DMS153 treated with DMSO at 0.1 percent for 48 hours (cell line): ENCODE results near the gene IGFALS.
A peak's percentile ranks its signal among the peaks of the same experiment; 100 is the strongest.

Source experiments
- DNase-seq: peaks from one replicate; lab custom pipeline; 2025; ENCODE audit not compliant: unreplicated experiment; lab: John Stamatoyannopoulos, UW

Gene IGFALS

DNA sequence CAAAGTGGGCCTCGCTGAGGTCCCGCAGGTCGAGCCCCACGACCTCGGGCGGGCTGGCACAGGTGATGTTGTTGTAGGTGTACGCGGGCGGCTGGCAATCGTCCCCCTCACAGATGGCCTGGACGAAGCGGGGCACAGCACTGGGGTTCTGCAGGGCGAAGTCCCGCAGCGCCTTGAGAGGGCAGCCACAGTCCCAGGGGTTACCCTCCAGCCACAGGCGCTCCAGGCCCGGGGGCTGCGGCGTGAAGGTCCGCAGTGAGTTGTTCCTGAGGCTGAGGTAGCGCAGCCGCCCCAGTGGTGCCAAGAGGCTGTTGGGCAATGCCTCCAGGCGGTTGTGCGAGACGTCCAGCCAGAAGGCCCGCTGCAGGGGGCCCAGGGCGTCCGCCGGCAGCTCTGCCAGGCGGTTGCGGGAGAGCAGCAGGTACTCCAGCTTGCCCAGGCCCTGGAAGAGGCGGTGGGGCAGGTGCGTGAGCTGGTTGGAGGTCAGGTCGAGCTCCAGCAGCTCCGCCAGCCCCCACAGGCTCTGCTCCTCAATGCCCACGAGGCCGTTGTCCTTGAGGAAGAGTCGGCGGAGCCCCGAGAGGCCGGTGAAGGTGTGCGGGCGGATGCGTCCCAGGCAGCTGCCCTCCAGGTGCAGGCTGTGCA is 2.8 kb downstream of the IGFALS start:
- DNase-seq, result no peak

DNA sequence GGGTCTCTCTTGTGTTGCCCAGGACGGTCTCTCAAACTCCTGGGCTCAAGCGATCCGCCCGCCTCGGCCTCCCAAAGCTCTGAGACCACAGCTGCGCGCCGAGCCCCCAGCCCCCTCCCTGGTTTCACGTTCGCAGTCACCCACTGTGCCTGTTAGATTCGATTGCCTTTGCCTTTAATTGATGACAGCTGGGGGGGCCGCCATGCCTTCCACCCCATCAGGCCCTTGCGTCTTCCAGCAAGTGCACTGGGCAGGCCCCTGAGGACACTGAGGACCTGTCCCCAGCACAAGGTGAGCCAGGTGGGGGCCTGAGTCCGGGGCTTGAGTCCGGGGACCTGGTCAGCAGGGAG is 3.3 kb downstream of the IGFALS start:
- DNase-seq, result no peak

DNA sequence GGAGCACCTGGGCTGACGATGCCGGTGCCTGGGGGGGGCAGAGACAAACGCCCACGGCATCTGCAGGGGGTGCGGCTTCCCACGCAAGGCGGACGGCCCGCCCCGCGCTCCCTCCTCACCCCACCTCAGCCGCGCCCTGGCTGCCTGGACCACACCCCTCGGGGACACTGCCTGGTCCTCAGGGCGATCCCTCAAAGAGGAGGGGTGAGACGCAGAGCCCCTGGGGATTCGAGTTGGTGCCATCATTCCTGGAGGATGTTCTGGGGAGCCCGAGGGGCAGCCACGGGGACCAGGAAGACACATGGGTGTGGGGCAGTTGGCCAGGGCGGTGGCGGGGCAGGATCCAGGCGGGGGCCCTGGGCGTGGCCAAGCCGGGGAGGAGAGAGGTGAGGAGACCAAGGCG is 3.9 kb downstream of the IGFALS start:
- DNase-seq, result no peak

DNA sequence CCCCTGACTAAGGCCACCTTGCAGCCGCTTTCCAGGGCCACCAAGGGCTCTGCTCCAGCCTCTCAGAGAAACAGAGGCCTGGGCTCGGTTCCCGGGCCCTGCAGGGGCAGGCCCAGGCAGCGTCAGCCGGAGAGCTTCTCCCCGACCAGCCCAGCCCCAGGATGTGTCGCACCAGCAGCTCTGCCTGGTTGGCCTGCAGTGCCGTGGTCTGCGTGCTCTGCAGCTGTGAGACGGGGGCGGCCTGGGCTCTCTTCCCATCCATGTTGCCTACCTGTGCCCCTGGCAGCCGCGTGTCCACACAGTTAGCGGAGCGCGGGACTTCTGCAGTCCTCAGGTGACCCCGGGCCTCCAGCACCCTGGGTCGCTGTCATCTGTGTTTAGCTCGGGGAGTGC is 4.8 kb downstream of the IGFALS start:
- no peak for DNase-seq

DNA sequence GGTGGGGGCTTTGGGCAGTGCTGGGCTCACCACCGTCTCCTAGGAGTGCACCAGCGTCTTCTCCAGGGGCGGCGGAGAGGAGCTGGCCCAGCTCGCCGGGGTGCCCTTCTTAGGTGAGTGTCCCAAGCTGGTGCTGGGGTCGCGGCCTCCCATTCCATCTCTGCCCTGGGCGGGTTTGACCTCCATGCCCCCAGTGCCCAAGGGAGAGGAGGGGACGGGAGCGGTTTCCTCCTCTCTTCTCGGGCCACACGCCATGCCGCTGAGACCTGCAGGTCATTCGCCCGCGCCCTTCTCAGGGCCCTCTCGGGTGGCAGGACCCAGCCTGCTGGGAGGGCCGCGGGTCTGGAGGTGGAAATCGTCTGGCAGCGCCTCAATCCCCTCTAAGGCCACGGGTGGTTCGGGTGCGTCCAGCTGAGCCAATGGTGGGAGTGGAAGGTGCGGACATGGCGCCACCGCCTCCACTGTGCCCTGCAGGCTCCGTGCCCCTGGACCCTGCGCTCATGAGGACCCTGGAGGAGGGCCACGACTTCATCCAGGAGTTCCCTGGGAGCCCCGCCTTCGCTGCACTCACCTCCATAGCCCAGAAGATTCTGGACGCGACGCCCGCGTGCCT is 5.3 kb downstream of the IGFALS start:
- DNase-seq, result no peak

DNA sequence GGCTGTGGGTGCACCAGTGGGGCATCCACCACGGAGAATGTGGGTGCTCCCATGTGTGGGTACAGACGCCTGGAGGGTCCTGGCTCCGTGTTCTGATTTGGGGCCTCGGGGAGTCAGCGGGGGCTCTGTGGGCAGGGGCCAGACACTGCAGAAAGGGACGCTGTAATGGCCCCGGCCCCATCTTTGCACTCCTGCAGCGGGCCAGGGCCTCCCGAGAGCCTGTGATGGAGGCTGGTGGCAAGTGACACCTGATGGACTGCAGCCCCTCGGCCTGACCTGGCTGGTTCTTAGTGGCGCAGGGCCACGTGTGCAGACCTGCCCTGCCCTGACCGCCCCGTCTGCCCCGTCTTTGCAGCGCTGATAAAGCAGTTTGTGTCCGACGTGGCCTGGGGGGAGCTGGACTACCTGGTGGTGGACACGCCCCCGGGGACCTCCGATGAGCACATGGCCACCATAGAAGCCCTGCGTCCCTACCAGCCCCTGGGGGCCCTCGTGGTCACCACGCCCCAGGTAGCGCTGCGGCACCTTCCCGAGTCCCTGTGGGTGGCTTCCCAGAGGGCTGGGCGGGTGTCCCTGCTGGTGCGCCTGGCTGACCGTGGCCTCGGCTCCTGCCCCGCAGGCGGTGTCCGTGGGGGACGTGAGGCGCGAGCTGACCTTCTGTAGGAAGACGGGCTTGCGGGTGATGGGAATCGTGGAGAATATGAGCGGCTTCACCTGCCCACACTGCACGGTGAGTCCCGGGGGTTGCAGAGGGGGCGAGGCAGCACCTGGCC is 6.0 kb downstream of the IGFALS start:
- no peak for DNase-seq

DNA sequence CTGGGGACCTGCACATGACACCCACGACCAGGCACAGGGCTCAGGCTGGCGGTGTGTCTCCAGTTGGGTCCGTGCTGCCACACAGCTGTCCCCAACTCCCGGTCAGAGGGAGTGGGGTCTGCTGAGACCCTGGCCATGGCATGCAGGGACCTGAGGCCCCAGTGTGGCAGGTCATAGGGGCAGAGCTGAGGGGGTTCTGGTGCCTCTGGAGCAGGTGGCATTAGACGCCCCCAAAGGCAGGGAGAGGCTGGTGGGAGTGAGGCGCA is 6.5 kb downstream of the IGFALS start:
- no peak for DNase-seq

DNA sequence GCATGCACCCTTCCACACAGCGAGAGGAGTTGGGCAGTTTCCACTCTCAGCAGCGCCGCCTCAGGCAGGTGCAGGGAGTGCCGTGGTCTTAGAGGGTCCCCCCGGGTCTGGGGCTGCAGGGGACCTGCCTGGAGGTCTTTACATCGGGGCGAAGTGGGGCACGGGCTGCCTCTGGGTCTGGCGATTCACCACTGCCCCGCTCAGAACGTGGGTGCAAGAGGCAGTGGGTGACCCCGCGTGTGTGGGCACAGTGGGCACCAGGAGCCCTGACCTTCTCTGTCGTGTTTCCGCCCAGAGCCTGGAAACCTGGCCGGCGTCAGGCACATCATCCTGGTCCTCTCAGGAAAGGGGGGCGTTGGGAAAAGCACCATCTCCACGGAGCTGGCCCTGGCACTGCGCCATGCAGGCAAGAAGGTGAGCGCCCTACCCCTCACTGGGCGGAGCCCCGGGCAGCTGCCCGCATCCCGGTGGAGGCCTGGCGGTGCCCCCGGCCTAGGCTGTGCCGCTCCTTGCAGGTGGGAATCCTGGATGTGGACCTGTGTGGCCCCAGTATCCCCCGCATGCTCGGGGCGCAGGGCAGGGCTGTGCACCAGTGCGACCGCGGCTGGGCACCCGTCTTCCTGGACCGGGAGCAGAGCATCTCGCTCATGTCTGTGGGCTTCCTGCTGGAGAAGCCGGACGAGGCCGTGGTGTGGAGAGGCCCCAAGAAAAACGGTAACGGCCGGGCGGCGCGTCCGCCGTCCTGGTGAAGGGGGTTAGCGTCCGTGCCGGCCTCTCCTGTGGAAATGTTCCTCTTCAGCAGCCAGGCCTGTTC is 7.1 kb downstream of the IGFALS start:
- no peak for DNase-seq

DNA sequence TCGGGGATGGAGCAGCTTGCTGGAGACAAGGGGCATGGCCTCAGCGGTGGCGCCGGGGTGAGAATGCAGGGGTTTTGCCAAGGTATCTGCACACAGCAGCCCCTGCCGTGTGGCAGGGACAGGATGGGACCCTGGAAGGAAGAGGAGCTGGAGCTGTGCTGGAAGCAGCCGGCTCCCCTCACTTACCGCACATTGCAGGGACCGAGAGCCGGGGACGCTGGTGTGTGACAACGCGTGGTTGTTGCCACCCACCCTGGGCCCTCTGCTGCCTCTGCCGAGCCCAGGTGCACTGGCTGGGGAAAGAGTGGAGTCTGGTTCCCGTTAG is 7.7 kb downstream of the IGFALS start:
- DNase-seq, result no peak

DNA sequence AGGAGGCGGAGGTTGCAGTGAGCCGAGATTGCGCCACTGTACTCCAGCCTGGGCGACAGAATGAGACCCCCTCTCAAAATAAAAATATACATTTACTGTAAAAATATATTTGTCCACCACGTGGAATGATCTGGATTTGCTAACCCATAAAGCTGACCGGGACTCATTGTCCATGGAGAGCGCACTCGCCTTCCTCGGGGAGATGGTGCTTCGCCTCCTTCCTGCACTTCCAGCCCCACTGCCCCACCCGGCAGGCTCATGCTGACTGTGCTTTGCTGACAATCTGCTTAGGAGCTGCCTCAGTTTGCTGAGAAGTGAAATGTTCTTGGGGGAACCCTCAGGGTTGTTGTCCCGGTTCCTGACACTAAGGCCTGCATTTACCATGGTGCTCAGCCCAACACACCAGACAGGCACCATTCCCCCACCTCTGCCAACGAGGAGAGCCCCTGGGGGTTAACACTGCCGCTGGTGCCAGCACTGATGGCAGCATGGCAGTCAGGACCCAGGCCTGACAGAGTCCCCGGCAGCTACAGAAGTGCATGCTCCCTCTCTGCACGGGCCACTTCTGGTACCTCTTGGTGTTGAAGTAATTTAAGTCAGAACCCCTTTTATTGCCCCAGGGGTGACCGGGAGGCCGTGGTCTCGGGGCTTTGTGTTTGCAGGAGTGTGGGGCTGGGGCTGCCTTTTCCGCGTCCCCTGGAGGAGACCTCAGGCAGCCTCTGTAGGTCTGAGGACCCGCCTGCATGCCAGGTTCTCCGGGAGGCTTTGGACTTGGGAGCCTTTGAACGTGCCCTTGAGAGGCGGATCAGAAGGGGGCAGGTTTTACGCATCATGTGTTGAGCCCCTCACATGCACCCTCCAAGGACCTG is 8.3 kb downstream of the IGFALS start:
- DNase-seq, result no peak

DNA sequence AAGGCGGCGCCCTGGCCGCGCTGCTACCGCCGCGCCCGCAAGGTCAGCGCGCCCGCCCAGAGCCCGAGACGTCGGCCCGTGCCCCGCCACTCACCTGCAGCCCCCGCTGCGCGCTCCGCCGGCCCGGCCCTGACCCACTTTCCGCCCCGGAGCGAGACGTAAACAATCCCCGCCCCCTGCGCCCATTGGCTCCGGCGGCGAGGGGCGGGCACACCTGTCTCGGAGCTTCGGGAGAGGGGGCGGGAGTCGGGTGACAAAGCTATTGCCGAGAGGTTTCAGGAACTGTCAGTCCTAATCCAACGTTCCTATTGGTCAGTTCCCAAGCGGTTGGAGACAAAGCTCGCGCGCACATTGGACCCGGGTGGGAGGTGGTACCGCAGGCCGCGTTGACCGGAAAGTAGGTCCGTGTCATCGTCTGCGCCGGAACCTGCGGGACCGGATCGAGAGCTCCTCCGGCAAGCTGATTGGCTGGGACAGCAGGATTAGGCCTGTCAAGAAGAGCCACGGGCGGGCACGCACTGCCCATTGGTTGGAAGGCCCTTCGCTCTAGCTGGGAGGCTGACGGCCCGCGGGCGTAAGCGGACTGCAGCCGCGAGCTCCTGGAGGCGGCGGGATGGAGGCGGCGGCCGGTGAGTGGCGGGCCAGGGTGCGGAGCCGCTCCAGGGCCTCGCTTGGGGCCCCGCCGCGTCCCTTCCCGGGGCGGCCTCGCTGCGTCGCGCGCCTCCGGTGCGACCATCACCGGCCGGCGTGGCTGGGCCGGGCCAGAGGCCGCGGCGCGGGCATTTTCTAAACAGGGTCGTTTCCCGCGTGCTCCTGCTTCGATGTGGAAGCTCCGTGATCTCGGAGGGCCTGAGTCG is 10.9 kb downstream of the IGFALS start, which contains the start of the genes NUBP2 and SPSB3:
NUBP2 (plus strand) TSS at position 553 of the 857 bp plus-strand sequence; CDS start at position 614, 61 bp downstream.
SPSB3 (minus strand) TSS at position 164 of the 857 bp plus-strand sequence. CDS start 1,088 bp downstream, outside the sequence.
- peak; percentile 99 for DNase-seq

DNA sequence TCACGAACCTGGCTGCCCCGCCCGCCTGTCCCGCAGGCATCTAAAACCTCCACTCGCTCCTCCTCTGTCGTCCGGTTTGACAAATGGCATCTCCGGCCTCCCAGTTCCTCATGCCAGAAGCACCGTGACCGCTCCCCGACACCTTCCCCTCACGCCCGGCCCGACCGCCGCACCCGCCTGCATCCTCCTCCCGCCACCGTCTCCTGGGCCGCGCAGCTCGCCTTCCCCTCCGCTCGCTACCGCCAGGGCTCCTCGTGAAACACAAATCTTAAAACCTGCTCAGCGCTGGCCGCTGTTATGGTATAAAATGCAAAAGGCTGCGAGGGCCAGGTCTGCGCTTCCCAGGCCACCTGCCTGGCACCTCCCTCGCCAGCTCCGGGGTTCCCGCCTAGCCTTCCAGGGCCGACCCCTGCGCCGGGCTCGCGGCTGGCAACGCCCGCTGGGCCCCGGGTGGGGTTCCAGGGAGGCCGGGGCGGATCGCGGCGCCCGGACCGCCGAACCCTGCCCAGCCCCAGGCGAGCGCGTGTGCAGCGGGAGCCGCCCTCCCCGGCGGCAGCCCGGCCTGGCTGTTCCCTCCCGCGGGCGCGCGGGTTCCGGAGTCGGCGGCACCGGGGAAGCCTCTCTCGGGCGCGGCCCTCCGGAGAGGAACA is 11.6 kb downstream of the IGFALS start:
- DNase-seq, result no peak

DNA sequence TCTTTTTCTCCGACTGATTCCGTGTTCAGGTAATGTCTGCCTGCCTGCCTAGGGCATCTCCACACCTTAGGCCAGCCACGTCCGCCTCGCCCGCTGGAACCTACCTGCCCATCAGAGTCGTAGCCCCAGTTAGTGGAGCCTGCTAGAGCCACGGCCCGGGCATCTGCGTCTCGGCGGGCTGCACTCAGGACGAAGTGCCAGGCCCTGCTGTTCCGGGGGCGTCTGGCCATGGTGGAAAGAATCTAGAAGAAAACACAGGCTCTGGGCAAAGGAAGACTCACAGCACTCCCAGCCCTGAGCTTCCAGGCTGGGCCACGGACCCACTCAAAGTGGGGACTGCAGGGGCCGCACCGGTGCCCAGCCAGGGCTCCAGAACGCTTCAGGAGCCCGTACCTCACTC is 12.3 kb downstream of the IGFALS start:
- DNase-seq, result no peak

DNA sequence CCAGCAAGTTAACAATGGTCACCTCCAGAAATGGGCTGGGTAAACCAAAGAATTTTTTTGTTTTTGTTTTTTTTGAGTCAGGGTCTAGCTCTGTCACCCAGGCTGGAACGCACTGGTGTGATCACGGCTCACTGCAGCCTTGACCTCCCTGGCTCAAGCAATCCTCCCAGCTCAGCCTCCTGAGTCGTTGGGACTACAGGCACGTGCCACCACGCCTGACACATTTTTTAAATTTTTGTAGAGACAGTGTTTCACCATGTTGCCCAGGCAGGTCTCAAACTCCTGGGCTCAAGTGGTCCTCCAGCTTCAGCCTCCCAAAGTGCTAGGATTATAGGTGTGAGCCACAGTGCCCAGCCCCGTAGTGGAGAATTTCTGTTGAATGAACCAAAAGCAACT is 12.8 kb downstream of the IGFALS start:
- no peak for DNase-seq

DNA sequence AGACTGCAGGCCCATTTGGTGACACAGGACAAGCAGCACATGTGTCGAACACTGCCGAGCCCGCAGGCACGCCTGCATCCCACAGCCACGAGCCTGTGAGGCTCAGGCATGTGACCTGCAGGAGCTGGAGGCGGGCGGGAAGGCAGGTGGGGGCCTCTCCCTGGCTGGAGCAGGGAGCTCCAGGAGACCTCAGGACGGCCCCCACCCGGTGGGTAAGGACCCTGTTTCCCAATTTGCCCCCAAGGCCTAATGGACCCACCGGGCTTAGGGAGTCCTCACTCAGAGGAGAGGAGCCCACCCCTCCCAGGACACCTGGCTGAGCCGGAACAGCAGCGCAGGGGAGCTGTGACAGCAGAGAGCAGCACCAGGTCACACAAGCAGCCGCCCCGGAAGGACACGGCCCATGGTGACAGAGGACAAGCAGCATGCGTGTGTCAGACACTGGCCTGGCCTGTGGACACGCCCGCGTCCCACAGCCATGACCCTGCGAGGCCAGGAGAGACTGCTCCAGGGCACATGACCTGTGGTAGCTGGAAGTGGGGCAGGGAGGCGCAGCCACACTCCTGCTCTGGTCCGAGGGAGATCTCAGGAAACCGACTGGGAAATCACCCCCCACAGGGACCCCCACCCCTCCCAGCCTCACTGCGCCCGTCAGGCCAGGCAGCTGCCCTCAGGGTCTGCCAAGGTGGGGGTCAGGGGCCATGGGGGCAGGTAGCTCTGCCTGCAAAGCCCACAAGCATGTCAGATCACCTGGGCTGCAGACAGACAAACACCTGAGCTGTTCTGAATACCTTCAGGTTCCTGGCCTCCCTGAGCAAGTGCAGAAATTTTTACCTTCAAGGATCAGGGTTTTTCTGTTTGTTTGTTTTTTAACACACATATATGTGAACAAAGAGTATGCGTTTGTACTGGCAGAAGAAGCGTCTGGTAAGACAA is 13.5 kb downstream of the IGFALS start:
- DNase-seq, result no peak

DNA sequence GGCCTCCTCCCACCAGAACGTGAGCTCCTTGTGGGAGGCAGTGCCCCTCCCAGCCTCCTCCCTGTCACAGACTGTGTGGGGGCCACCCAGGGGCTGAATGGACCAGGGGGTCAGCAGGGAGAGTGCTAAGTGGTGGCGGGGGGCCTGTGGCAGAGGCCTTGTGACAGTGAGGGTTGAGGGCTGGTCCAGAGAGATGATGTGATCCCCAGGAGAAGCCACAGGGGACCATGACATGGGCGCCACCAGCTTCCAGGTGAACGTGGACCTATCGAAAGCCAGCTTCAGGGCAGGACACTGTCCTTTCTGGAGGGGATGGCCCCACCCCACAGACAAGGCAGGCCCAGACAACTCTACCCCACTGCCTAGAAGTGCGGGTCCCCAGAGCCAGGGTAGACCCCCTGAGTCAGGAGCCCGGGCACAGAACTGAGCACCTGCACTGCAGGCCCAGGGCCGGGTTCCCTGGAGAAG is 14.2 kb downstream of the IGFALS start:
- no peak for DNase-seq

DNA sequence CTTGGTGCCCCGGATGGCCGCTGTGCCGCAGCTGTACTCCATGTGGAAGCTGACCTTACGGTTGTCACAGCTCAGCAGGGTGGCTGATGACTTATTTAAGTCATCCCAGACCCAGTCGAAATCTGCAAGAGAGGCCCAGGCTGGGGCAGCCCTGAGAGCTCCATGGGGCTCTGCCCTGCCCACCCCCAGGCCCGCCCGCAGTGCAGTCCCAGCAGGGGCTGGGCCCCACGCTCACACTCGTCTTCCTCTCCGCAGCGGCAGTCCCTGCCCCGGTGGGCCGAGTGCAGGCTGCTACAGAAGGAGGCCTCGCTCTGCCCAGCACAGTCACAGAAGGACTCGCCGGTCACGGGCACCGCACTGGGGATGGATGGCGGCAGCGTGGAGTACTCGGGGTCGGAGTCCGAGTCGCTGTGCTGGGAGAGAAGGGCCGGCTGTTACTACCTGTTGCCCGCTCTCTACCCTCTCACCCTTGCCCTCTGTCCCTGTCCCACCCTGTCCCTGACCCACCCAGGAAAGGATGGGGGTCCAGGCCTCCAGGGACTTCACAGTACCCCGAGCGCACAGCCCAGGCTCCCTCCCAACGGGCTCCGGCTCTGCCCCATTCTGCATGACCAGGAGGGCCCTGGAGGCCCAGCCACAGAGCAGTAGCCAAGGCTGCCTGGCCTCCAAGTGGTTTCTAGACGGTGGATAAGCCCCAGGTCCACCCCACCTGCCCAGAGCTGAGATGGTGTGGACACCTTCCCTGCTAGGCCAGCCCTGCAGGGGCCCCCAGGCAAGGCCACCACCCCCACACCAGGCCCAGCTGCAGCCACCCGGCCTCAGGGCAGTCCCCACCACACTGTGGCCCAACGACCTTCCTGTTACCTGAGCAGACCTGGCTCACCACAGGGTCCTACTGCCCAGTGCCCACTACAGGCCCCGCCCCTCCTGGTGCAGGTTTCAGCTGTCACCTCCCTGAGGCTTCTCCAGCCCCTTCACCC is 15.0 kb downstream of the IGFALS start:
- DNase-seq, result no peak
